Smooth muscle cell (in vitro differentiated cells): ENCODE measurements around the gene TAGAP. TPM values are rescaled to one million over a fixed set of nuclear protein-coding genes. Genes with fewer than 3 reads are reported as not detected.

ENCODE experiments used
- DNase-seq: peaks from one replicate; lab custom pipeline; 2025; ENCODE audit not compliant: unreplicated experiment; lab: John Stamatoyannopoulos, UW
- H2AFZ ChIP-seq: fragments of 200-600 bp; sonication (generic); 2 replicates; pipeline ENCODE4 v1.6.0; 2016; ENCODE audit warnings: antibody characterized with exemption, low read depth, mild to moderate bottlenecking
- H3F3A ChIP-seq: fragments of 200-600 bp; sonication (generic); 2 replicates; pipeline ENCODE4 v1.6.0; 2017; ENCODE audit warnings: antibody characterized with exemption, low read depth
- H3K27ac ChIP-seq: fragments of 200-600 bp; sonication (generic); 2 replicates; pipeline ENCODE4 v1.5.1; 2016; ENCODE audit warnings: low read depth, mild to moderate bottlenecking
- H3K27me3 ChIP-seq: fragments of 200-600 bp; sonication (generic); 2 replicates; pipeline ENCODE4 v1.6.1; 2016; ENCODE audit warnings: low read depth, mild to moderate bottlenecking
- H3K36me3 ChIP-seq: fragments of 200-600 bp; sonication (generic); 2 replicates; pipeline ENCODE4 v1.5.1; 2016; ENCODE audit warnings: low read depth
- H3K4me1 ChIP-seq: fragments of 200-600 bp; sonication (generic); 2 replicates; pipeline ENCODE4 v1.5.1; 2016; ENCODE audit warnings: low read depth
- H3K4me2 ChIP-seq: fragments of 200-600 bp; sonication (generic); 2 replicates; pipeline ENCODE4 v1.6.0; 2016; ENCODE audit warnings: mild to moderate bottlenecking
- H3K4me3 ChIP-seq: fragments of 200-600 bp; sonication (generic); 2 replicates; pipeline ENCODE4 v1.5.1; 2016; ENCODE audit warnings: mild to moderate bottlenecking
- H3K79me2 ChIP-seq: fragments of 200-600 bp; sonication (generic); 2 replicates; pipeline ENCODE4 v1.6.0; 2016; ENCODE audit warnings: low read depth, mild to moderate bottlenecking
- H3K9ac ChIP-seq: fragments of 200-600 bp; sonication (generic); 2 replicates; pipeline ENCODE4 v1.6.0; 2016; ENCODE audit warnings: low read depth
- H3K9me3 ChIP-seq: fragments of 200-600 bp; sonication (generic); replicated peaks from 2 replicates; pipeline ENCODE4 v1.5.1; 2016; ENCODE audit warnings: low read depth
- H4K20me1 ChIP-seq: fragments of 200-600 bp; sonication (generic); 2 replicates; pipeline ENCODE4 v1.6.0; 2016; ENCODE audit warnings: low read depth
- CTCF ChIP-seq: fragments of 200-600 bp; sonication (generic); IDR thresholded peaks from 2 replicates; pipeline ENCODE4 v1.5.1; 2017; ENCODE audit warnings: borderline replicate concordance, mild to moderate bottlenecking, antibody characterized with exemption; ENCODE audit not compliant: insufficient read depth, poor library complexity, severe bottlenecking
- WGBS: methylation state at CpG from one replicate; pipeline ENCODE4 v1.1.7; 2016; ENCODE audit warnings: low lambda C conversion rate; 5-methylcytosine and 5-hydroxymethylcytosine counted together
- polyA plus RNA-seq: library from polyadenylated mRNA; unstranded; fragments of >200 nt; fragmentation: Nextera tagmentation; extraction: Ambion mirVana; gene quantifications from 2 replicates; pipeline ENCODE4 v1.2.1, GENCODE V29; 2016
- total RNA-seq: library from RNA; depleted of rRNA; stranded (reverse); fragments of >200 nt; gene quantifications from 2 replicates; pipeline ENCODE4 v1.2.3, GENCODE V29; 2014

TAGAP gene
- total and polyA plus RNA-seq, 2 experiments from 2014 or later = not detected

GRCh38 chr6:159090530-159091480 is 46.0 kb upstream of the TAGAP start:
- Histone ChIP-seq H4K20me1 (no peaks in the 10 kb centered on the region), H3K4me1 (no peaks in the 10 kb centered on the region), H3K9me3 (no peaks in the 10 kb centered on the region), H3F3A (no peaks in the 10 kb centered on the region), H3K9ac (no peak overlapping the region), H3K27ac (no peak overlapping the region), H3K79me2 (no peaks in the 10 kb centered on the region), H2AFZ (no peak overlapping the region), H3K36me3 (no peaks in the 10 kb centered on the region), H3K4me2 (no peak overlapping the region), H3K27me3 (no peaks in the 10 kb centered on the region), H3K4me3 (no peak overlapping the region)
- no peak for DNase-seq
- WGBS = 90% methylated on average over 10 of the region's 10 CpGs
- no peak for TF ChIP-seq CTCF

- WGBS = 89% methylated on average over 3 of the region's 3 CpGs
- H3K27me3 ChIP-seq = no peaks in the 10 kb centered on the region
These were observed 45.1 kb upstream of the TAGAP start for GRCh38 chr6:159089909-159090308.

GRCh38 chr6:159089443-159089842 is 44.7 kb upstream of the TAGAP start:
- Histone ChIP-seq H3K27me3 (no peaks in the 10 kb centered on the region), H3K4me3 (no peak overlapping the region), H3K4me1 (no peaks in the 10 kb centered on the region), H3K27ac (no peak overlapping the region), H2AFZ (no peak overlapping the region), H3K79me2 (no peaks in the 10 kb centered on the region), H3K36me3 (no peaks in the 10 kb centered on the region), H3K9me3 (no peaks in the 10 kb centered on the region), H3F3A (no peaks in the 10 kb centered on the region), H3K4me2 (no peak overlapping the region), H4K20me1 (no peaks in the 10 kb centered on the region), H3K9ac (no peak overlapping the region)
- DNase-seq = no peak
- no peak for TF ChIP-seq CTCF
- 94% methylated on average over 3 of the region's 3 CpGs for WGBS

More at GRCh38 chr6:159089909-159090308, 45.1 kb upstream of the TAGAP start:
- no peak for TF ChIP-seq CTCF
- H3K4me2 ChIP-seq = no peak overlapping the region
- H3K4me3 ChIP-seq = no peak overlapping the region
- no peaks in the 10 kb centered on the region for H3K36me3 ChIP-seq
- no peaks in the 10 kb centered on the region for H3K4me1 ChIP-seq
- no peak for DNase-seq
- H4K20me1 ChIP-seq = no peaks in the 10 kb centered on the region
- no peaks in the 10 kb centered on the region for H3K9me3 ChIP-seq
- H3F3A ChIP-seq = no peaks in the 10 kb centered on the region
- no peak overlapping the region for H3K9ac ChIP-seq
- H3K79me2 ChIP-seq = no peaks in the 10 kb centered on the region
- no peak overlapping the region for H3K27ac ChIP-seq
- H2AFZ ChIP-seq = no peak overlapping the region
